Ishikawa (cell line): ENCODE results near the gene ADGRD2.

Experiments used
- EGR1 ChIP-seq: IDR thresholded peaks from 2 replicates; pipeline ENCODE4 v1.6.1; 2012
- TAF1 ChIP-seq: IDR thresholded peaks from 2 replicates; pipeline ENCODE4 v1.6.1; 2012; ENCODE audit warnings: low read depth, mild to moderate bottlenecking
- ZBTB7A ChIP-seq: IDR thresholded peaks from 2 replicates; pipeline ENCODE4 v1.6.1; 2012; ENCODE audit warnings: low read depth

DNA sequence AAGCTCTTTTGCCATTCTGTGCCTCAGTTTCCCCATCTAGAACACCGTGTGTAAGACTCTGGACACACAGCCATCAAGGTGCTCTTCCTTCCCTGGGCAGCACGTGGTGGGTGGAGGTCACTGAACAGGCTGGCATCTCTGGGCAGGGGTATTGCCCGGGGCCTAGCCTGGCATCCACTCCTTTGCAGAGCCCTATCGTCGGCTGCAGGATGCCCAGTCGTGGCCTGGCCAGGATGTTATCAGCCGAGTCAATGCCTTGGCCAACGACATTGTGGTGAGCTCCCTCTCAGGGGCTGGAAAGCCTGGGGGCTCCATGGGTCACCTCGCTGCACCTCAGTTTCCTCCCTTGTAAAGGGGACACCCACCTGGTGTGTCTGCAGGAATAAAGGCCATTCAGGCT is 4.0 kb downstream of the ADGRD2 start:
- TF ChIP-seq TAF1 (no peak), ZBTB7A (no peak), EGR1 (no peak)
